ENCODE data around the gene ITPKB. TPM values are rescaled to one million over a fixed set of nuclear protein-coding genes. Genes with fewer than 3 reads are reported as not detected.

ITPKB gene
- total RNA-seq, 4 donors from 2014 or later, result 29.7 to 117 (median 44.9) TPM

GRCh38 chr1:226678251-226678650 is 60.8 kb downstream of the ITPKB start:
- no peak for DNase-seq
- intact Hi-C loops (cut with DNase I; ENCODE audit: low total_unique reads), result no loop called here
- H3K4me1 ChIP-seq, result peaks cover 18 to 37% of the 10 kb centered on the region in 2 donors
- no peaks in the 10 kb centered on the region for H3K36me3 ChIP-seq
- no peak overlapping the region for H3K4me3 ChIP-seq
- H3K9me3 ChIP-seq, result no peaks in the 10 kb centered on the region
- no peaks in the 10 kb centered on the region for H3K27me3 ChIP-seq
- H3K27ac ChIP-seq, result peak overlapping the region in 1 of 2 donors; percentile 95
- TF ChIP-seq CTCF (IDR thresholded peaks at IDR 0.05) (no peak), POLR2A (IDR thresholded peaks at IDR 0.05) (no peak)

- intact Hi-C loops (cut with DNase I; ENCODE audit: low total_unique reads), result no loop called here
- H3K4me1 ChIP-seq, result peaks cover 18 to 38% of the 10 kb centered on the region in 2 donors
Measured at GRCh38 chr1:226677027-226678020, 61.8 kb downstream of the ITPKB start.

GRCh38 chr1:226676381-226676780 is 62.7 kb downstream of the ITPKB start:
- H3K4me3 ChIP-seq, result no peak overlapping the region
- H3K27ac ChIP-seq, result peak overlapping the region in 1 of 2 donors; percentile 95
- no peak for DNase-seq
- H3K27me3 ChIP-seq, result no peaks in the 10 kb centered on the region
- H3K4me1 ChIP-seq, result peaks cover 18 to 38% of the 10 kb centered on the region in 2 donors
- no peak for TF ChIP-seq POLR2A (IDR thresholded peaks at IDR 0.05)
- no peak for TF ChIP-seq CTCF (IDR thresholded peaks at IDR 0.05)
- no peaks in the 10 kb centered on the region for H3K36me3 ChIP-seq
- no peaks in the 10 kb centered on the region for H3K9me3 ChIP-seq
- intact Hi-C loops (cut with DNase I; ENCODE audit: low total_unique reads), result no loop called here

More at GRCh38 chr1:226677027-226678020, 61.8 kb downstream of the ITPKB start:
- Histone ChIP-seq H3K9me3 (no peaks in the 10 kb centered on the region), H3K27ac (peak overlapping the region in 1 of 2 donors; percentile 95), H3K27me3 (no peaks in the 10 kb centered on the region), H3K36me3 (no peaks in the 10 kb centered on the region), H3K4me3 (no peak overlapping the region)
- DNase-seq, result peak; percentile 86 to 93
- peak; percentile 30 to 37 for TF ChIP-seq POLR2A (IDR thresholded peaks at IDR 0.05)
- no peak for TF ChIP-seq CTCF (IDR thresholded peaks at IDR 0.05)

GRCh38 chr1:226675715-226676357 is 63.2 kb downstream of the ITPKB start:
- Histone ChIP-seq H3K27ac (peak overlapping the region in 1 of 2 donors; percentile 95), H3K36me3 (no peaks in the 10 kb centered on the region), H3K27me3 (no peaks in the 10 kb centered on the region), H3K4me1 (peaks cover 17 to 38% of the 10 kb centered on the region in 2 donors), H3K4me3 (no peak overlapping the region), H3K9me3 (no peaks in the 10 kb centered on the region)
- intact Hi-C loops (cut with DNase I; ENCODE audit: low total_unique reads), result no loop called here
- DNase-seq, result no peak
- TF ChIP-seq CTCF (IDR thresholded peaks at IDR 0.05) (no peak), POLR2A (IDR thresholded peaks at IDR 0.05) (no peak)
